Measurements from ENCODE around the gene SND1. TPM values are rescaled to one million over a fixed set of nuclear protein-coding genes. Genes with fewer than 3 reads are reported as not detected.

SND1 gene
- total and polyA plus RNA-seq, 2 donors from 2014 or later, result 83.0 to 154 TPM

- H3K9me3 ChIP-seq (ENCODE audit: control insufficient read depth in 2 of 3, insufficient read depth in 1 of 3, low read length in 3 of 3), result no peaks in the 10 kb centered on the region
- H3K4me1 ChIP-seq (ENCODE audit: control insufficient read depth in 2 of 3, insufficient read depth in 2 of 3, low read depth in 1 of 3, low read length in 3 of 3), result peaks cover 0 to 4% (median 3%) of the 10 kb centered on the region in 3 donors
- no peak for TF ChIP-seq CTCF (IDR thresholded peaks at IDR 0.05; ENCODE audit: borderline replicate concordance, extremely low read depth, insufficient read depth)
- no peak overlapping the region for H3K4me3 ChIP-seq (ENCODE audit: low read length in 3 of 3)
- peaks cover 0 to 14% (median 5%) of the 10 kb centered on the region in 3 donors for H3K36me3 ChIP-seq (ENCODE audit: control insufficient read depth in 2 of 3, insufficient read depth in 3 of 3, low read length in 3 of 3)
- intact Hi-C loops (cut with DNase I), result no loop called here
- no peaks in the 10 kb centered on the region for H3K27me3 ChIP-seq (ENCODE audit: control insufficient read depth, insufficient read depth, low read length)
- FAIRE-seq, result no peak
- H3K27ac ChIP-seq (ENCODE audit: low read depth in 2 of 2, low read length in 2 of 2), result no peak overlapping the region
- no peak for DNase-seq
- H3K9ac ChIP-seq (ENCODE audit: low read length in 3 of 3), result no peak overlapping the region
Observed at GRCh38 chr7:127810696-127811660, 159.0 kb downstream of the SND1 start.

DNA sequence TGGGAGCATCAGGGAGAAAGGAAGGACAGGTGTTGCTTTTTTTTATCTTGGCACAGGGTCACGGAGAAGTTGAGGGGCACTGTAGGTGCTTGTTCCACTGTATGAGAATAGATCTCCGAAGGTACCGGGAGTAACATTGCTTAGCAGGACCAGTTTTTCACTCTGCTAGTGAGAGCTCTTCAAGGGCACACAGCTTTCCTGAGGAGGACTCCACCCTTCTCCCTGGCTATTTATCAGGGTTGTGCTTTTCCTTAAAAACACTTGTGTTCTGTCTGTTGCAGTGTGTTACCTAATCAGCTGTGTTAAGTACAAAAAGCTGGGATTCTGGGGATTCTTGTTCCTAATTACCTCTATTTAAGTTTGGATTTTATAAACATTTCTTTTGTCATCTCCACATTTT is 160.5 kb downstream of the SND1 start:
- intact Hi-C loops (cut with DNase I), result no loop called here
- DNase-seq (no peak), FAIRE-seq (no peak)
- Histone ChIP-seq H3K4me1 (ENCODE audit: control insufficient read depth in 2 of 3, insufficient read depth in 2 of 3, low read depth in 1 of 3, low read length in 3 of 3) (peaks cover 0 to 8% (median 6%) of the 10 kb centered on the region in 3 donors), H3K27me3 (ENCODE audit: control insufficient read depth, insufficient read depth, low read length) (no peaks in the 10 kb centered on the region), H3K4me3 (ENCODE audit: low read length in 3 of 3) (no peak overlapping the region), H3K9me3 (ENCODE audit: control insufficient read depth in 2 of 3, insufficient read depth in 1 of 3, low read length in 3 of 3) (no peaks in the 10 kb centered on the region), H3K9ac (ENCODE audit: low read length in 3 of 3) (no peak overlapping the region), H3K27ac (ENCODE audit: low read depth in 2 of 2, low read length in 2 of 2) (no peak overlapping the region), H3K36me3 (ENCODE audit: control insufficient read depth in 2 of 3, insufficient read depth in 3 of 3, low read length in 3 of 3) (peaks cover 0 to 12% (median 5%) of the 10 kb centered on the region in 3 donors)
- no peak for TF ChIP-seq CTCF (IDR thresholded peaks at IDR 0.05; ENCODE audit: borderline replicate concordance, extremely low read depth, insufficient read depth)

DNA sequence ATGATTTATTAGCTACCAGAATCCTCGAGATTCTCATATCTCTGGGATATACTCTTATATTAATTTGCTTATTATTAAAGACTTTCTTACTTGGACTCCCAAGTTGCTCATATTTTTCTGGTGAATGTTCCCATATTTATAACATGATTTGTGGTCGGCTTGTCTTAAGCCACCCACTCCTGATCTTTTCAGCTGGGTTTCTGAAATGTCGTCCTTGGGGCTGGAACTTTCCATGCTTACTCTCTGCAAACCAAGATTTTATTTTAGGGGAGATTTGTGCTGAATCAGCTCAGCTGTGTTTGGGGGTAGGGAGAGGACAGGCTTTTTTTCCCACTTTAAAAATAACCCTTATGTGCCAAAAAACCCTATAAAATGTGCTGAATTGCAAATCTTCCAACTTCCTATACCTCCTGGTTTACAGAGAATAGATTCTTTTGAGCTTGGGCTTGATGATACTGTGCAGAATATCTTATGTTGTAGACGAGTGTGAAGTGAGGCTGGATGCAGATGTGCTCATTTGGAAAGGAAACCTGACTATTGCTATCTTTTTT is 162.1 kb downstream of the SND1 start:
- DNase-seq, result no peak
- TF ChIP-seq CTCF (IDR thresholded peaks at IDR 0.05; ENCODE audit: borderline replicate concordance, extremely low read depth, insufficient read depth), result no peak

More for the DNA sequence above, 162.1 kb downstream of the SND1 start:
- Histone ChIP-seq H3K27me3 (ENCODE audit: control insufficient read depth, insufficient read depth, low read length) (no peaks in the 10 kb centered on the region), H3K9me3 (ENCODE audit: control insufficient read depth in 2 of 3, insufficient read depth in 1 of 3, low read length in 3 of 3) (no peaks in the 10 kb centered on the region), H3K36me3 (ENCODE audit: control insufficient read depth in 2 of 3, insufficient read depth in 3 of 3, low read length in 3 of 3) (peaks cover 0 to 2% (median 0%) of the 10 kb centered on the region in 3 donors), H3K4me3 (ENCODE audit: low read length in 3 of 3) (no peak overlapping the region), H3K27ac (ENCODE audit: low read depth in 2 of 2, low read length in 2 of 2) (no peak overlapping the region), H3K4me1 (ENCODE audit: control insufficient read depth in 2 of 3, insufficient read depth in 2 of 3, low read depth in 1 of 3, low read length in 3 of 3) (peaks cover 0 to 8% (median 6%) of the 10 kb centered on the region in 3 donors), H3K9ac (ENCODE audit: low read length in 3 of 3) (no peak overlapping the region)
- FAIRE-seq, result no peak
- intact Hi-C loops (cut with DNase I), result no loop called here

Measured in kidney (tissue), 14 donors.